CD4-positive, alpha-beta T cell (primary cell): ENCODE data around the gene CDC16. TPM values are rescaled to one million over a fixed set of nuclear protein-coding genes. Genes with fewer than 3 reads are reported as not detected.

ENCODE experiments used
- ATAC-seq: fragments of 200-7000 bp; cut with Tn5 transposase; one replicate; pipeline ENCODE4 v1.10.0; 2022; ENCODE audit warnings: mild to moderate bottlenecking; ENCODE audit not compliant: poor library complexity
- CTCF ChIA-PET: fragments of 350-600 bp; sonication (Branson Sonifier 250); formaldehyde crosslinking; loops from one replicate; lab custom pipeline; 2021; ENCODE audit warnings: antibody characterized with exemption, inconsistent platforms; lab: Charles Lee
- POLR2A ChIA-PET: fragments of 350-600 bp; sonication (Branson Sonifier 250); formaldehyde crosslinking; loops from one replicate; lab custom pipeline; 2021; ENCODE audit warnings: antibody characterized with exemption, inconsistent platforms; lab: Charles Lee
- DNase-seq, 14 experiments: peaks; one replicate each; pipeline ENCODE4 v3.0.0-alpha.2; 2013 to 2020; ENCODE audit warnings: mixed read lengths in 2 of 14
- H3K27ac ChIP-seq, 2 donors: one replicate each; pipeline versions ENCODE4 v1.5.1 to v1.7.0; 2013; ENCODE audit warnings: low read length in 2 of 2, low read depth in 1 of 2, mild to moderate bottlenecking in 1 of 2
- H3K27me3 ChIP-seq, 2 experiments: 1 replicate in 1 of 2; 2 replicates in 1 of 2; pipeline versions ENCODE4 v1.6.1 to v1.7.0; 2013; ENCODE audit warnings: low read length in 2 of 2, control low read depth in 1 of 2, mild to moderate bottlenecking in 1 of 2, moderate library complexity in 1 of 2; ENCODE audit not compliant: insufficient read depth in 2 of 2, control insufficient read depth in 1 of 2
- H3K36me3 ChIP-seq: one replicate; pipeline ENCODE4 v1.6.1; 2013; ENCODE audit warnings: low read length, control low read depth; ENCODE audit not compliant: insufficient read depth
- H3K4me1 ChIP-seq: one replicate; pipeline ENCODE4 v1.6.1; 2013; ENCODE audit warnings: low read length, control low read depth; ENCODE audit not compliant: insufficient read depth
- H3K4me3 ChIP-seq: one replicate; pipeline ENCODE4 v1.5.1; 2013; ENCODE audit warnings: mild to moderate bottlenecking, low read length, moderate library complexity
- H3K9me3 ChIP-seq, 2 experiments: 1 replicate in 1 of 2; 2 replicates in 1 of 2; pipeline versions ENCODE4 v1.6.1 to v1.7.0; 2013; ENCODE audit warnings: low read length in 2 of 2, mild to moderate bottlenecking in 2 of 2, control low read depth in 1 of 2, moderate library complexity in 1 of 2; ENCODE audit not compliant: control insufficient read depth in 1 of 2, insufficient read depth in 1 of 2
- H3K27ac Mint-ChIP-seq: one replicate; pipeline ENCODE4 v1.8.0; 2020; ENCODE audit warnings: mixed read lengths
- H3K27me3 Mint-ChIP-seq: one replicate; pipeline ENCODE4 v1.8.0; 2021; ENCODE audit warnings: mixed read lengths
- H3K36me3 Mint-ChIP-seq: one replicate; pipeline ENCODE4 v1.8.0; 2021; ENCODE audit warnings: low read depth, mixed read lengths
- H3K4me1 Mint-ChIP-seq: one replicate; pipeline ENCODE4 v1.8.0; 2021; ENCODE audit warnings: low read depth, mixed read lengths
- H3K4me3 Mint-ChIP-seq: one replicate; pipeline ENCODE4 v1.8.0; 2020; ENCODE audit warnings: mild to moderate bottlenecking, mixed read lengths
- H3K9me3 Mint-ChIP-seq: one replicate; pipeline ENCODE4 v1.8.0; 2020; ENCODE audit warnings: mixed read lengths
- intact Hi-C, 2 experiments: fragments of 100-400 bp; cut with DNase I in 1 of 2; cut with micrococcal nuclease in 1 of 2; formaldehyde crosslinking; loops; one replicate each; pipeline versions ENCODE4 v1.15.1 to v1.9.0; 2023 to 2025; cut with DNase I, micrococcal nuclease
- total RNA-seq, 174 experiments: library from RNA in 2 of 174; stranded (reverse) in 2 of 174; gene quantifications; one replicate each; pipeline ENCODE4 v1.2.3 and lab custom pipeline; 2021 to 2026
- TF ChIP-seq, protein P1 (sequence below): fragments of 200-600 bp; IDR thresholded peaks from one replicate; pipeline ENCODE4 v1.8.0; 2022; ENCODE audit warnings: antibody characterized with exemption, mild to moderate bottlenecking

CDC16 gene
- total RNA-seq, 2 experiments from 2014 or later: 68.4 to 69.4 TPM

DNA sequence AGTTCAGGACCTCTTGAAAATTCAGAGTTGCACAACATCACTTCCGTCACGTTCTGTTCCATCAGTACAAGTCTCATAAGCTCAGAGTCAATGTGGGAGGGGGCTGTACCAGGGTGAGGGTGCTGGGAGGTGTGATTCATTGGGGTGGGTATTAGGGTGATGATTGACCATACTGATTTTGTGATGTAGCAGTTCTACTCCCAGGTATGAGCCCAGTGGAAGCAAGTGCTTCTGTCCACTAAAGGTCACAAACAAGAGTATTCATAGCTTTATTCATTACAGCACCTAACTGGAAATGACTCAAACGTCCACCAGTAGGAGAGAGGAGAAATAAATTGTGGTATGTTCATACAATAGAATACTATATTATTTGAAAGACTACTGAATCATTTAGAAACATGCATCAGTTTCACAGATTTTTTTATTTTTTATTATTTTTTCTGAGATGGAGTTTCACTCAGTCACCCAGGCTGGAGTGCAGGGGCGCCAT lies 34.6 kb downstream of the CDC16 start:
- Mint-ChIP-seq H3K27ac (peak overlapping the region; percentile 49), H3K27me3 (no peaks in the 10 kb centered on the region), H3K4me1 (peaks cover 13% of the 10 kb centered on the region), H3K4me3 (no peak overlapping the region), H3K9me3 (no peaks in the 10 kb centered on the region), H3K36me3 (peaks cover 92% of the 10 kb centered on the region)
- ATAC-seq: no peak
- ChIA-PET CTCF (no interaction called here), POLR2A (interaction anchor here (1.4 kb wide), 1 partner anchor 10 kb away, joined by 5 read pairs; no protein-coding TSS in a partner anchor)
- Histone ChIP-seq H3K27ac (peak overlapping the region in 1 of 2 donors; percentile 29), H3K27me3 (no peaks in the 10 kb centered on the region), H3K4me1 (peaks cover 28% of the 10 kb centered on the region), H3K36me3 (peaks cover 54% of the 10 kb centered on the region), H3K9me3 (no peaks in the 10 kb centered on the region), H3K4me3 (no peak overlapping the region)
- DNase-seq: no peak
- TF ChIP-seq, protein P1, sequence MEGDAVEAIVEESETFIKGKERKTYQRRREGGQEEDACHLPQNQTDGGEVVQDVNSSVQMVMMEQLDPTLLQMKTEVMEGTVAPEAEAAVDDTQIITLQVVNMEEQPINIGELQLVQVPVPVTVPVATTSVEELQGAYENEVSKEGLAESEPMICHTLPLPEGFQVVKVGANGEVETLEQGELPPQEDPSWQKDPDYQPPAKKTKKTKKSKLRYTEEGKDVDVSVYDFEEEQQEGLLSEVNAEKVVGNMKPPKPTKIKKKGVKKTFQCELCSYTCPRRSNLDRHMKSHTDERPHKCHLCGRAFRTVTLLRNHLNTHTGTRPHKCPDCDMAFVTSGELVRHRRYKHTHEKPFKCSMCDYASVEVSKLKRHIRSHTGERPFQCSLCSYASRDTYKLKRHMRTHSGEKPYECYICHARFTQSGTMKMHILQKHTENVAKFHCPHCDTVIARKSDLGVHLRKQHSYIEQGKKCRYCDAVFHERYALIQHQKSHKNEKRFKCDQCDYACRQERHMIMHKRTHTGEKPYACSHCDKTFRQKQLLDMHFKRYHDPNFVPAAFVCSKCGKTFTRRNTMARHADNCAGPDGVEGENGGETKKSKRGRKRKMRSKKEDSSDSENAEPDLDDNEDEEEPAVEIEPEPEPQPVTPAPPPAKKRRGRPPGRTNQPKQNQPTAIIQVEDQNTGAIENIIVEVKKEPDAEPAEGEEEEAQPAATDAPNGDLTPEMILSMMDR: no peak
- intact Hi-C loops: no loop called here

DNA sequence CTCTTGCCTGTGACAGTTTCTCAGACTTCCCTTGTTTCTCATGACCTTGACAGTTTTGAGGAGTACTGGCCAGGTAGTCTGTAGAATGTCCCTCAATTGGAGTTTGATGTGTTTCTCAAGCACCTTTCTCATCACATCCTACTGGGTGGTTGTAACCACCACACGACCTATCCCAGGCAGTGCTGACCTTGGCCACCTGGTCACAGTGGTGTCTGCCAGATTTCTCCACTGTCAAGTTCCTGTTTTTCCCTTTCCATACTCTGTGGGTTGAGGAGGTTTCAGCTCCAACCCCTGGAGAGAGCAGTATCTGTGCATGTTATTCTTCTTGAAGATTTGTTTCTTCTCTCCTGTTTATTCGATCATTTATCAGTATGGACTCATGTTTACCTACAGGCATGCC lies 38.3 kb downstream of the CDC16 start:
- H3K36me3 ChIP-seq: peaks cover 35% of the 10 kb centered on the region
- peaks cover 17% of the 10 kb centered on the region for H3K4me1 Mint-ChIP-seq
- H3K36me3 Mint-ChIP-seq: peaks cover 78% of the 10 kb centered on the region
- H3K4me3 Mint-ChIP-seq: no peak overlapping the region
- no peak overlapping the region for H3K27ac ChIP-seq
- ATAC-seq: no peak
- H3K4me3 ChIP-seq: no peak overlapping the region
- H3K27me3 ChIP-seq: no peaks in the 10 kb centered on the region
- H3K9me3 ChIP-seq: no peaks in the 10 kb centered on the region
- no peak for DNase-seq
- POLR2A ChIA-PET: no interaction called here
- TF ChIP-seq, protein P1: no peak
- no peaks in the 10 kb centered on the region for H3K9me3 Mint-ChIP-seq
- peaks cover 13% of the 10 kb centered on the region for H3K4me1 ChIP-seq
- no peaks in the 10 kb centered on the region for H3K27me3 Mint-ChIP-seq
- intact Hi-C loops: no loop called here
- H3K27ac Mint-ChIP-seq: no peak overlapping the region
- CTCF ChIA-PET: no interaction called here

GRCh38 chr13:114275304-114275703 lies 40.6 kb downstream of the CDC16 start:
- POLR2A ChIA-PET: no interaction called here
- no peaks in the 10 kb centered on the region for H3K9me3 ChIP-seq
- DNase-seq (no peak), ATAC-seq (no peak)
- Mint-ChIP-seq H3K9me3 (no peaks in the 10 kb centered on the region), H3K36me3 (peaks cover 63% of the 10 kb centered on the region), H3K4me1 (peaks cover 28% of the 10 kb centered on the region), H3K27me3 (no peaks in the 10 kb centered on the region), H3K4me3 (no peak overlapping the region), H3K27ac (no peak overlapping the region)
- H3K4me1 ChIP-seq: peaks cover 8% of the 10 kb centered on the region
- H3K4me3 ChIP-seq: no peak overlapping the region
- TF ChIP-seq, protein P1: no peak
- H3K27ac ChIP-seq: no peak overlapping the region
- intact Hi-C loops: no loop called here
- H3K36me3 ChIP-seq: peaks cover 24% of the 10 kb centered on the region
- CTCF ChIA-PET: no interaction called here
- H3K27me3 ChIP-seq: no peaks in the 10 kb centered on the region
